ENCODE results near the gene ACHE. TPM values are rescaled to one million over a fixed set of nuclear protein-coding genes. Genes with fewer than 3 reads are reported as not detected.

Gene ACHE
- total RNA-seq, 1 experiment from 2014 or later = 0.40 TPM

- Histone ChIP-seq H3K9me3 (ENCODE audit: low read length) (no peaks in the 10 kb centered on the region), H3K79me2 (ENCODE audit: low read length) (peaks cover 40% of the 10 kb centered on the region), H3K4me2 (ENCODE audit: low read length) (no peak overlapping the region), H3K4me3 (ENCODE audit: low read length) (no peak overlapping the region), H3K27ac (ENCODE audit: low read length) (no peak overlapping the region), H3K9ac (ENCODE audit: low read length) (no peak overlapping the region), H3K9me2 (replicated peaks; ENCODE audit: low read length) (no peaks in the 10 kb centered on the region), H3F3A (ENCODE audit: low read length, unreplicated experiment) (no peaks in the 10 kb centered on the region), H2AFZ (ENCODE audit: low read length) (no peak overlapping the region), H4K20me1 (ENCODE audit: low read length) (no peaks in the 10 kb centered on the region), H3K27me3 (ENCODE audit: low read length) (no peaks in the 10 kb centered on the region), H3K4me1 (ENCODE audit: insufficient read depth, low read length) (peaks cover 32% of the 10 kb centered on the region), H3K36me3 (ENCODE audit: low read depth, low read length) (peaks cover 63% of the 10 kb centered on the region)
- CTCF ChIA-PET = no interaction called here
- BruUV-seq (replicated peaks) = no TSS peak
- no peak for DNase-seq
- TF ChIP-seq CTCF (conservative IDR thresholded peaks at IDR 0.05; ENCODE audit: low read depth, low read length) (no peak), EZH2 (IDR thresholded peaks at IDR 0.05; ENCODE audit: low read length, unreplicated experiment) (no peak), EZH2phosphoT487 (IDR thresholded peaks at IDR 0.05; ENCODE audit: borderline replicate concordance, low read length) (no peak)
- ATAC-seq = no peak
- intact Hi-C loops (cut with micrococcal nuclease) = no loop called here
- POLR2A ChIA-PET (ENCODE audit: unreplicated experiment) = no interaction called here
Measured at GRCh38 chr7:100886142-100886935, 9.3 kb downstream of the ACHE start.

- H3K4me2 ChIP-seq (ENCODE audit: low read length) = no peak overlapping the region
- peaks cover 2% of the 10 kb centered on the region; the same call in 1 of the 2 replicates for H4K20me1 ChIP-seq (ENCODE audit: low read length)
- H3K9me2 ChIP-seq (replicated peaks; ENCODE audit: low read length) = no peaks in the 10 kb centered on the region
- H3K4me1 ChIP-seq (ENCODE audit: insufficient read depth, low read length) = peaks cover 24% of the 10 kb centered on the region
- no peak for TF ChIP-seq EZH2 (IDR thresholded peaks at IDR 0.05; ENCODE audit: low read length, unreplicated experiment)
- TF ChIP-seq EZH2phosphoT487 (IDR thresholded peaks at IDR 0.05; ENCODE audit: borderline replicate concordance, low read length) = no peak
- TF ChIP-seq CTCF (conservative IDR thresholded peaks at IDR 0.05; ENCODE audit: low read depth, low read length) = no peak
- peaks cover 47% of the 10 kb centered on the region for H3K79me2 ChIP-seq (ENCODE audit: low read length)
- no peak overlapping the region for H3K9ac ChIP-seq (ENCODE audit: low read length)
- BruUV-seq (replicated peaks) = no TSS peak
- H3F3A ChIP-seq (ENCODE audit: low read length, unreplicated experiment) = no peaks in the 10 kb centered on the region
- DNase-seq = no peak
- ChIA-PET CTCF (no interaction called here), POLR2A (ENCODE audit: unreplicated experiment) (no interaction called here)
- no peaks in the 10 kb centered on the region for H3K27me3 ChIP-seq (ENCODE audit: low read length)
- no peak overlapping the region for H3K27ac ChIP-seq (ENCODE audit: low read length)
- H3K36me3 ChIP-seq (ENCODE audit: low read depth, low read length) = peaks cover 68% of the 10 kb centered on the region
- intact Hi-C loops (cut with micrococcal nuclease) = no loop called here
- ATAC-seq = no peak
- H2AFZ ChIP-seq (ENCODE audit: low read length) = no peak overlapping the region
- no peak overlapping the region for H3K4me3 ChIP-seq (ENCODE audit: low read length)
- no peaks in the 10 kb centered on the region for H3K9me3 ChIP-seq (ENCODE audit: low read length)
Measured at GRCh38 chr7:100885440-100886141, 10.1 kb downstream of the ACHE start.
